Fibroblast of lung (primary cell): ENCODE data around the gene OR56B1. TPM values are rescaled to one million over a fixed set of nuclear protein-coding genes. Genes with fewer than 3 reads are reported as not detected.

ENCODE experiments used
- DNase-seq, 2 donors: peaks; one replicate each; pipeline versions ENCODE4 v3.0.0 to v3.0.0-alpha.2; 2010; ENCODE audit warnings: low read depth in 2 of 2
- H2AFZ ChIP-seq: 2 replicates; pipeline ENCODE4 v1.5.1; 2012; ENCODE audit warnings: low read length, control low read depth, inconsistent platforms
- H3K27ac ChIP-seq: 2 replicates; pipeline ENCODE4 v1.5.1; 2011; ENCODE audit warnings: low read length, control low read depth; ENCODE audit not compliant: insufficient read depth
- H3K27me3 ChIP-seq: 2 replicates; pipeline ENCODE4 v1.5.1; 2011; ENCODE audit warnings: mild to moderate bottlenecking, low read length; ENCODE audit not compliant: control insufficient read depth, insufficient read depth
- H3K36me3 ChIP-seq: 2 replicates; pipeline ENCODE4 v1.5.1; 2011; ENCODE audit warnings: low read length; ENCODE audit not compliant: control insufficient read depth, insufficient read depth
- H3K4me1 ChIP-seq: 2 replicates; pipeline ENCODE4 v1.5.1; 2011; ENCODE audit warnings: low read length; ENCODE audit not compliant: control insufficient read depth, insufficient read depth; ENCODE audit errors: extremely low read depth
- H3K4me2 ChIP-seq: 2 replicates; pipeline ENCODE4 v1.5.1; 2011; ENCODE audit warnings: low read length, control low read depth; ENCODE audit not compliant: insufficient read depth; ENCODE audit errors: extremely low read depth
- H3K4me3 ChIP-seq, 4 experiments: fragments of 200-600 bp in 1 of 4; sonication (generic) in 1 of 4; replicated peaks in 1 of 4; 2 replicates each; pipeline ENCODE4 v1.5.1; 2011 to 2016; ENCODE audit warnings: low read length in 4 of 4, low read depth in 3 of 4, mild to moderate bottlenecking in 3 of 4, control low read depth in 2 of 4, inconsistent platforms in 1 of 4, mixed read lengths in 1 of 4; ENCODE audit not compliant: insufficient read depth in 1 of 4; ENCODE audit errors: control extremely low read depth in 1 of 4
- H3K79me2 ChIP-seq: 2 replicates; pipeline ENCODE4 v1.5.1; 2012; ENCODE audit warnings: mild to moderate bottlenecking, low read length, inconsistent platforms; ENCODE audit not compliant: control insufficient read depth, insufficient read depth
- H3K9ac ChIP-seq: 2 replicates; pipeline ENCODE4 v1.5.1; 2011; ENCODE audit warnings: mild to moderate bottlenecking, low read length, control low read depth; ENCODE audit not compliant: insufficient read depth
- H3K9me3 ChIP-seq: 2 replicates; pipeline ENCODE4 v1.5.1; 2012; ENCODE audit warnings: low read depth, low read length; ENCODE audit not compliant: control insufficient read depth, insufficient read depth
- H4K20me1 ChIP-seq: 2 replicates; pipeline ENCODE4 v1.5.1; 2011; ENCODE audit warnings: low read length; ENCODE audit not compliant: control insufficient read depth, insufficient read depth; ENCODE audit errors: extremely low read depth
- CTCF ChIP-seq, 2 donors: IDR thresholded peaks in 1 of 2; conservative IDR thresholded peaks in 1 of 2; 1 replicate in 1 of 2; 2 replicates in 1 of 2; pipeline ENCODE4 v1.5.1; 2011 to 2012; ENCODE audit warnings: low read length in 2 of 2, control low read depth in 1 of 2, inconsistent platforms in 1 of 2, low read depth in 1 of 2, mild to moderate bottlenecking in 1 of 2
- EZH2 ChIP-seq: IDR thresholded peaks from 2 replicates; pipeline ENCODE4 v1.5.1; 2012; ENCODE audit warnings: low read length, control low read depth, mild to moderate bottlenecking; ENCODE audit errors: missing control alignments
- polyA plus RNA-seq, 2 donors: library from polyadenylated mRNA; depleted of rRNA in 1 of 2; stranded (reverse) in 1 of 2; unstranded in 1 of 2; fragments of >200 nt; gene quantifications; 2 replicates each; pipeline ENCODE4 v1.2.1, GENCODE V29; 2011 to 2012; ENCODE audit warnings: missing spikeins in 1 of 2
- total RNA-seq: library from RNA; depleted of rRNA; stranded (reverse); fragments of >200 nt; gene quantifications from 2 replicates; pipeline ENCODE4 v1.2.1, GENCODE V29; 2014

The OR56B1 gene
- total and polyA plus RNA-seq, 2 donors (not counting 1 experiment from before 2014, with no cell fraction given) = not detected

GRCh38 chr11:5753943-5754342 lies 17.7 kb downstream of the OR56B1 start, which contains the start of gene OR52N4:
OR52N4 (plus strand) TSS chr11:5754243; CDS start chr11:5754741, 498 bp downstream.
- no peaks in the 10 kb centered on the region for H3K9me3 ChIP-seq
- no peaks in the 10 kb centered on the region for H3K27me3 ChIP-seq
- no peak within 1 kb of the TSS for H3K4me2 ChIP-seq
- no peaks in the 10 kb centered on the region for H4K20me1 ChIP-seq
- H3K36me3 ChIP-seq = no peaks in the 10 kb centered on the region
- no peaks in the 10 kb centered on the region for H3K4me1 ChIP-seq
- TF ChIP-seq CTCF (conservative IDR thresholded peaks at IDR 0.05 in 1 of 2, IDR thresholded peaks at IDR 0.05 in 1 of 2; ENCODE audit: low read depth in 1 of 2, low read length in 2 of 2) = no peak
- H2AFZ ChIP-seq = no peak within 1 kb of the TSS
- H3K79me2 ChIP-seq = no peaks in the 10 kb centered on the region
- H3K4me3 ChIP-seq = no peak within 1 kb of the TSS
- DNase-seq = no peak
- no peak within 1 kb of the TSS for H3K27ac ChIP-seq
- no peak within 1 kb of the TSS for H3K9ac ChIP-seq

- Histone ChIP-seq H4K20me1 (no peaks in the 10 kb centered on the region), H3K4me1 (no peaks in the 10 kb centered on the region), H3K9ac (no peak overlapping the region), H3K4me2 (no peak overlapping the region), H3K4me3 (no peak overlapping the region), H2AFZ (no peak overlapping the region), H3K79me2 (no peaks in the 10 kb centered on the region), H3K27ac (no peak overlapping the region), H3K27me3 (no peaks in the 10 kb centered on the region), H3K36me3 (no peaks in the 10 kb centered on the region), H3K9me3 (no peaks in the 10 kb centered on the region)
- TF ChIP-seq EZH2 (no peak), CTCF (conservative IDR thresholded peaks at IDR 0.05 in 1 of 2, IDR thresholded peaks at IDR 0.05 in 1 of 2; ENCODE audit: low read depth in 1 of 2, low read length in 2 of 2) (no peak)
- DNase-seq = peak in 1 of 2 donors; percentile 15
Measured at GRCh38 chr11:5767056-5767455, 30.8 kb downstream of the OR56B1 start.

GRCh38 chr11:5783255-5783654 lies 47.0 kb downstream of the OR56B1 start, which contains the start of gene OR52N5:
OR52N5 (minus strand) TSS chr11:5783355; CDS start chr11:5778634, 4,721 bp downstream.
- Histone ChIP-seq H3K9ac (no peak within 1 kb of the TSS), H3K27ac (no peak within 1 kb of the TSS), H3K9me3 (no peaks in the 10 kb centered on the region), H3K4me1 (no peaks in the 10 kb centered on the region), H3K4me3 (no peak within 1 kb of the TSS), H4K20me1 (no peaks in the 10 kb centered on the region), H2AFZ (no peak within 1 kb of the TSS), H3K36me3 (no peaks in the 10 kb centered on the region), H3K79me2 (no peaks in the 10 kb centered on the region), H3K4me2 (no peak within 1 kb of the TSS), H3K27me3 (no peaks in the 10 kb centered on the region)
- DNase-seq = no peak
- TF ChIP-seq EZH2 (no peak), CTCF (conservative IDR thresholded peaks at IDR 0.05 in 1 of 2, IDR thresholded peaks at IDR 0.05 in 1 of 2; ENCODE audit: low read depth in 1 of 2, low read length in 2 of 2) (no peak)

Other genes starting within 250 kb of the OR56B1 start
- gene OR52D1, start 247.8 kb upstream of the OR56B1 start, total RNA-seq = not detected in 2 replicates
- not detected in 2 replicates for gene OR52D1, start 247.8 kb upstream of the OR56B1 start, polyA plus RNA-seq
- gene UBQLN3, start 226.5 kb upstream of the OR56B1 start, total RNA-seq = 0.17 TPM in 1 of 2 replicates, not detected in the other
- gene UBQLN3, start 226.5 kb upstream of the OR56B1 start, polyA plus RNA-seq = not detected in 2 replicates
- under 0.01 and 0.17 TPM in 2 replicates for gene UBQLNL, start 219.7 kb upstream of the OR56B1 start, total RNA-seq
- 0.09 and 0.10 TPM in 2 replicates for gene UBQLNL, start 219.7 kb upstream of the OR56B1 start, polyA plus RNA-seq
- gene OR52H1, start 187.9 kb upstream of the OR56B1 start, total RNA-seq = 0.50 and 0.51 TPM in 2 replicates
- gene OR52H1, start 187.9 kb upstream of the OR56B1 start, polyA plus RNA-seq = not detected in 2 replicates
- not detected in 2 replicates for gene OR52B6, start 155.6 kb upstream of the OR56B1 start, total RNA-seq
- gene OR52B6, start 155.6 kb upstream of the OR56B1 start, polyA plus RNA-seq = not detected in 2 replicates
- gene TRIM6, start 139.8 kb upstream of the OR56B1 start, total RNA-seq = 4.9 and 8.6 TPM in 2 replicates
- gene TRIM6, start 139.8 kb upstream of the OR56B1 start, polyA plus RNA-seq = 8.2 and 13.8 TPM in 2 replicates
- 11.3 and 17.8 TPM in 2 replicates for gene TRIM34, start 111.4 kb upstream of the OR56B1 start, total RNA-seq
- gene TRIM34, start 111.4 kb upstream of the OR56B1 start, polyA plus RNA-seq = 13.6 and 18.5 TPM in 2 replicates
- gene TRIM5, start 51.4 kb upstream of the OR56B1 start, total RNA-seq = 43.4 and 47.9 TPM in 2 replicates
- gene TRIM5, start 51.4 kb upstream of the OR56B1 start, polyA plus RNA-seq = 26.8 and 32.4 TPM in 2 replicates
- 94.8 and 112 TPM in 2 replicates for gene TRIM22, start 46.7 kb upstream of the OR56B1 start, total RNA-seq
- gene TRIM22, start 46.7 kb upstream of the OR56B1 start, polyA plus RNA-seq = 74.3 and 108 TPM in 2 replicates
- gene OR52N4, start 17.8 kb downstream of the OR56B1 start, total RNA-seq = 0.33 TPM in 1 of 2 replicates, not detected in the other
- gene OR52N4, start 17.8 kb downstream of the OR56B1 start, polyA plus RNA-seq = 0.08 TPM in 1 of 2 replicates, not detected in the other
- not detected in 2 replicates for gene OR52N5, start 46.9 kb downstream of the OR56B1 start, total RNA-seq
- gene OR52N5, start 46.9 kb downstream of the OR56B1 start, polyA plus RNA-seq = not detected in 2 replicates
- not detected in 2 replicates for gene OR52N1, start 54.8 kb downstream of the OR56B1 start, total RNA-seq
- gene OR52N1, start 54.8 kb downstream of the OR56B1 start, polyA plus RNA-seq = not detected in 2 replicates
- not detected in 2 replicates for gene OR52N2, start 72.5 kb downstream of the OR56B1 start, total RNA-seq
- gene OR52N2, start 72.5 kb downstream of the OR56B1 start, polyA plus RNA-seq = not detected in 2 replicates
- under 0.01 TPM in 1 of 2 replicates, not detected in the other for gene OR52E6, start 105.4 kb downstream of the OR56B1 start, total RNA-seq
- gene OR52E6, start 105.4 kb downstream of the OR56B1 start, polyA plus RNA-seq = not detected in 2 replicates
- gene OR52E8, start 121.2 kb downstream of the OR56B1 start, total RNA-seq = not detected in 2 replicates
- gene OR52E8, start 121.2 kb downstream of the OR56B1 start, polyA plus RNA-seq = not detected in 2 replicates
- not detected in 2 replicates for gene OR52E4, start 144.2 kb downstream of the OR56B1 start, total RNA-seq
- not detected in 2 replicates for gene OR52E4, start 144.2 kb downstream of the OR56B1 start, polyA plus RNA-seq
- not detected in 2 replicates for gene OR52E5, start 156.8 kb downstream of the OR56B1 start, total RNA-seq
- gene OR52E5, start 156.8 kb downstream of the OR56B1 start, polyA plus RNA-seq = not detected in 2 replicates
- not detected in 2 replicates for gene OR56A3, start 205.8 kb downstream of the OR56B1 start, total RNA-seq
- gene OR56A3, start 205.8 kb downstream of the OR56B1 start, polyA plus RNA-seq = not detected in 2 replicates
- not detected in 2 replicates for gene OR56A5, start 232.0 kb downstream of the OR56B1 start, total RNA-seq
- gene OR56A5, start 232.0 kb downstream of the OR56B1 start, polyA plus RNA-seq = not detected in 2 replicates